Liver (tissue), 3 donors: Measurements from ENCODE around the gene BDH1.

Experiments
- CTCF ChIP-seq: fragments of 150-350 bp; IDR thresholded peaks from 2 replicates; pipeline ENCODE4 v1.5.1; 2017; ENCODE audit warnings: improper control_type of control experiment, low read depth, low read length; ENCODE audit not compliant: missing input control
- EGR1 ChIP-seq, 2 donors: IDR thresholded peaks; 2 replicates each; pipeline ENCODE4 v1.6.1; 2016 to 2018; ENCODE audit warnings: antibody characterized with exemption in 2 of 2, low read depth in 2 of 2
- FOXA1 ChIP-seq: IDR thresholded peaks from 2 replicates; pipeline ENCODE4 v1.6.1; 2016; ENCODE audit warnings: antibody characterized with exemption
- GABPA ChIP-seq, 2 donors: IDR thresholded peaks in 1 of 2; conservative IDR thresholded peaks in 1 of 2; 2 replicates each; pipeline ENCODE4 v1.6.1; 2016; ENCODE audit warnings: antibody characterized with exemption in 2 of 2, mild to moderate bottlenecking in 1 of 2, moderate library complexity in 1 of 2
- JUND ChIP-seq, 2 donors: IDR thresholded peaks; 2 replicates each; pipeline ENCODE4 v1.6.1; 2016; ENCODE audit warnings: antibody characterized with exemption in 2 of 2
- NR2F2 ChIP-seq: IDR thresholded peaks from 2 replicates; pipeline ENCODE4 v1.6.1; 2016; ENCODE audit warnings: antibody characterized with exemption
- RAD21 ChIP-seq, 2 donors: IDR thresholded peaks; 2 replicates each; pipeline ENCODE4 v1.6.1; 2016; ENCODE audit warnings: antibody characterized with exemption in 2 of 2, mild to moderate bottlenecking in 2 of 2
- REST ChIP-seq: IDR thresholded peaks from 2 replicates; pipeline ENCODE4 v1.6.1; 2016; ENCODE audit warnings: antibody characterized with exemption, mild to moderate bottlenecking
- RXRA ChIP-seq, 2 donors: IDR thresholded peaks; 2 replicates each; pipeline ENCODE4 v1.6.1; 2017 to 2018; ENCODE audit warnings: antibody characterized with exemption in 2 of 2, mild to moderate bottlenecking in 1 of 2
- SP1 ChIP-seq: IDR thresholded peaks from 2 replicates; pipeline ENCODE4 v1.6.1; 2018; ENCODE audit warnings: antibody characterized with exemption, mild to moderate bottlenecking
- TAF1 ChIP-seq: conservative IDR thresholded peaks from 2 replicates; pipeline ENCODE4 v1.6.1; 2016; ENCODE audit warnings: antibody characterized with exemption, mild to moderate bottlenecking
- YY1 ChIP-seq: IDR thresholded peaks from 2 replicates; pipeline ENCODE4 v1.6.1; 2016; ENCODE audit warnings: antibody characterized with exemption, mild to moderate bottlenecking
- ZBTB33 ChIP-seq: IDR thresholded peaks from 2 replicates; pipeline ENCODE4 v1.6.1; 2016; ENCODE audit warnings: antibody characterized with exemption
- TF ChIP-seq, protein P1 (sequence below): IDR thresholded peaks from 2 replicates; pipeline ENCODE4 v1.6.1; 2016; ENCODE audit warnings: antibody characterized with exemption
- donor health status: healthy.
- donor health status: healthy.

DNA sequence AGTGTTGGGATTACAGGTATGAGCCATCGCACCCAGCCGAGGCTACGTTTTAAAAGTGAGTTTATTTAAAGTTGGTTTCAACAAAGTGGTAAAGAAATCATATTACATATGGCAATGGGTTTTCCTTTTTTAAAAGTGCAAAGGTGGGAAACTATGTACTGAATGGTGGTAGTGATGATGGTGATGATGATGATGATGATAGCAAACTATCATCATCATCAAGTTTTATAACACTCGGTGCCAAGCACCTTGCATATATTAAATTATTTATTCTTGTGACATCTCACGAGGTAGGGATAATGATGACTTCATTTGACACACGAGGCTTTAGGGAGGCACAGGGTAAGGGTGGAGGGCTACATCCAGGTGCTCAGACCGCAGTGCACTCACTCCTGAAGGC is 64.3 kb downstream of the BDH1 start:
- TF ChIP-seq CTCF = no peak
- no peak for TF ChIP-seq YY1
- TF ChIP-seq RXRA (IDR thresholded peaks at IDR 0.05) = no peak
- no peak for TF ChIP-seq RAD21 (IDR thresholded peaks at IDR 0.05)
- TF ChIP-seq SP1 = no peak
- no peak for TF ChIP-seq JUND (IDR thresholded peaks at IDR 0.05)
- TF ChIP-seq ZBTB33 = no peak
- no peak for TF ChIP-seq FOXA1
- no peak for TF ChIP-seq TAF1
- no peak for TF ChIP-seq GABPA (IDR thresholded peaks at IDR 0.05 in 1 of 2, conservative IDR thresholded peaks at IDR 0.05 in 1 of 2)
- TF ChIP-seq, protein P1, sequence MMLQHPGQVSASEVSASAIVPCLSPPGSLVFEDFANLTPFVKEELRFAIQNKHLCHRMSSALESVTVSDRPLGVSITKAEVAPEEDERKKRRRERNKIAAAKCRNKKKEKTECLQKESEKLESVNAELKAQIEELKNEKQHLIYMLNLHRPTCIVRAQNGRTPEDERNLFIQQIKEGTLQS = no peak
- no peak for TF ChIP-seq NR2F2
- no peak for TF ChIP-seq REST
- TF ChIP-seq EGR1 (IDR thresholded peaks at IDR 0.05; ENCODE audit: low read depth in 2 of 2) = no peak
